Measurements from ENCODE around the gene KLHL17.

KLHL17 gene

GRCh38 chr1:923131-923990, 37.0 kb upstream of the KLHL17 start, which contains the start of gene SAMD11:
TSS of gene SAMD11 (plus strand) at chr1:923923. CDS start at chr1:924432, 509 bp downstream.
- peak; percentile 92 for DNase-seq

- DNase-seq: no peak
Observed at GRCh38 chr1:923991-924655, 36.3 kb upstream of the KLHL17 start.

GRCh38 chr1:924656-925560, 35.5 kb upstream of the KLHL17 start:
- peak; percentile 75 for DNase-seq

- DNase-seq: peak; percentile 71
Observed at GRCh38 chr1:925561-926421, 34.6 kb upstream of the KLHL17 start.

- no peak for DNase-seq
Observed at GRCh38 chr1:927234-927633, 33.1 kb upstream of the KLHL17 start.

GRCh38 chr1:927748-928147, 32.6 kb upstream of the KLHL17 start:
- no peak for DNase-seq

DNA sequence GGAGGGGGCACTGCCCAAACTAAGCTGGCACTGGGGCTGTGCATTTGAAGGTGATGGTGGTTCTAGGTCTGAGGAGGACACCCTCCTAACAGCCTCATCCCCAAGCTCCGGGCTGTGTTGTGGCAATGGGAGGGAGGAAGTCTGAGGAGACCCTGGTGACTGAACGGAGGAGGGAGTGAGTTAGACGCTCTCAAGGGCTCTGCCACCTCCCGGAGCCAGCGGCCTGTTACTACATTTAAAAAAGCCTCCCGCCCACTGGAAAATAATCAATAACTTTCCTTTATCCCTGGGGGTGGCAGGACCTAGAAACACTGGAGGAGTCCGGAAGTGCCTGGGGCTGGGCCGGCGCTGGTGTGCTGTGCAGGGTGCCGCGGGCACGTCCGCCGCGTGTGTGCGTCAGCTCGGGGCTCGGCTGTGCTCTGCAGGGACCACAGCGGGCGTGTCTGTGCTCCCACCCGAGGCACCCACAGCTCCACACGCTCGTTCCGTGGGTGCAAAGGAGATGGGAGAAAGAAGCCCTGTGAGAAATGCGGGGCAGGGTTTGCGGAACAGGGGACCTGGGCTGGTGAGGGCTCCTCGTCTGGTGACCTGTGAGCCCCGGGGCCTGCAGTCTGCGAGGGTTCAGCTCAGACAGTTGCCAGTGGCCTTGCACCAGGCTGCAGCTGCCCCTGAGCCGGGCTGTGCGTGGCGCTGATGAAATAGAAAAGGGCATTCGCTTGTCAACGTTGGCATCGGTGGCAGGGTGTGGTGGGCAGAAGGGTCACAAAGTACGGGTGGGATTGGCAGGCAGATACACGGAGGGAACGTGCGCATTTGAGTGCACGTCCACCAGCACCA, 31.3 kb upstream of the KLHL17 start:
- DNase-seq: no peak

DNA sequence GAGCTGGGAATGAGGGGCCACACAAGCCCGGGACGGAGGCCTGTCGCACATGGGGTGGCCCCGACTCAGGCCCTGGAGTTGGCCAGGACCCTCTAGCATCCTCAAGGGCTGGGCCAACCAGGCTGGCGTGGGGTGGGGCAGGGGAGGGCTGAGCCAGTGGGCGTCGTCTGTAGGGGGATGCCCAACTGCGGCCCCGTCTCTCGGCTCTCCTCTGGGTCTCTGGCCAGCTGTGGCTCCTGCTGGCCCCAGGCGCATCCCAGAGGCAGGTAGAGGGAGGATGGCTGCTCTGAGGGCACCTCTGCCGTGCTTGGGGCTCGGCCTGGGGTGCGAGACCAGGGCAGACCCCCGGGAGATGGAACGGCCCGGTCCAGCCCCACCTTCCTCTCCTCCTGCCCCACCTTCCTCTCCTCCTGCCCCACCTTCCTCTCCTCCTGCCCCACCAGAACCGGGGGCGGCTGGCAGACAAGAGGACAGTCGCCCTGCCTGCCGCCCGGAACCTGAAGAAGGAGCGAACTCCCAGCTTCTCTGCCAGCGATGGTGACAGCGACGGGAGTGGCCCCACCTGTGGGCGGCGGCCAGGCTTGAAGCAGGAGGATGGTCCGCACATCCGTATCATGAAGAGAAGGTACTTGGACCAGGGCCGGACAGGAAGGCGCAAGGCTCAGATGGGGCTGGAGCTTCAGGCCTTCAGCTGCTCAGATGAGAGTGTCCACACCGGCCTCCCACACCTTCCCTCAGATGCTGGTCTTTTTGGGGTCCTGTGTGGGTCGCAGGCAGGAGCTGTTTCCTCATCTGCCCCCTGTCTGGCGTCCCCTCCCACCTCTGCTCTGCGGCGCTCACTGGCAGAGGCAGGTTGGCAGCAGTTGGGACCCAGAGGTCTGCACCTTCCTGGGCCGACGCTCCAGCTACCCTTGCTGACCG, 30.4 kb upstream of the KLHL17 start:
- no peak for DNase-seq

- DNase-seq: no peak
Observed at GRCh38 chr1:930633-931138, 29.7 kb upstream of the KLHL17 start.

DNA sequence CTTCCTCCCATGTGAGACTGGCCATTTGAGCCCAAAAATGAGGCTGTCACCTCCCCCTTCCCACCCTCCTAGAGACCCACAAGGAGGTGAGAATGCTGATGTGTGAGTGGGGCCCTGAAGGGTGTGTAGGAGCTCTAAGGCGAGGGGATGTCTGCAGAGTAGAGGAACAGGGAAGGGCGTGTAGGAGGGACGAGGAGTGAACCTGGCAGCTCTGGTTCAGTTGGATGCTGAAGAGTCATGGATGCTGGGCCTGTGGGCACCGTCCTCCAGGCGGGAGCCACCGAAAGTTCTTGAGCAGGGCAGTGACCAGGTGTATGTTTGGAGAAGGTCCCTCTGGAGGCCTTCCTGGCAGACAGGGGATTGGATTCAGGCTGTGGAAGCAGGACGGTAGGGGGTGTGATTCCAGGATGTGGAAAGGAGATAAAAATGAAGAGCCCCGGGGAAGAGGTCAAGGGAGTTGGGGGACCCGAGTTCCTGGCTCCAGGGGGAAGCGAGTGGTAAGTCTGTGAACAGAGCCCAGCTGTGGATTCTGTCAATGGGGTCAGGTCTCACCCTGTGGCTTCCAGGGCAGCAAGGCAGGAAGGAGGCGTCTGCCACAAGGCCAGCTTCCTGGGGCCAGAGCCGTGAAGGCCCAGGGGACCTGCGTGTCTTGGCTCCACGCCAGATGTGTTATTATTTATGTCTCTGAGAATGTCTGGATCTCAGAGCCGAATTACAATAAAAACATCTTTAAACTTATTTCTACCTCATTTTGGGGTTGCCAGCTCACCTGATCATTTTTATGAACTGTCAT, 28.8 kb upstream of the KLHL17 start:
- no peak for DNase-seq

GRCh38 chr1:932173-932510, 28.2 kb upstream of the KLHL17 start:
- DNase-seq: no peak

- DNase-seq: no peak
Observed at GRCh38 chr1:932776-933602, 27.4 kb upstream of the KLHL17 start.

- DNase-seq: no peak
Observed at GRCh38 chr1:933603-933940, 26.8 kb upstream of the KLHL17 start.

DNA sequence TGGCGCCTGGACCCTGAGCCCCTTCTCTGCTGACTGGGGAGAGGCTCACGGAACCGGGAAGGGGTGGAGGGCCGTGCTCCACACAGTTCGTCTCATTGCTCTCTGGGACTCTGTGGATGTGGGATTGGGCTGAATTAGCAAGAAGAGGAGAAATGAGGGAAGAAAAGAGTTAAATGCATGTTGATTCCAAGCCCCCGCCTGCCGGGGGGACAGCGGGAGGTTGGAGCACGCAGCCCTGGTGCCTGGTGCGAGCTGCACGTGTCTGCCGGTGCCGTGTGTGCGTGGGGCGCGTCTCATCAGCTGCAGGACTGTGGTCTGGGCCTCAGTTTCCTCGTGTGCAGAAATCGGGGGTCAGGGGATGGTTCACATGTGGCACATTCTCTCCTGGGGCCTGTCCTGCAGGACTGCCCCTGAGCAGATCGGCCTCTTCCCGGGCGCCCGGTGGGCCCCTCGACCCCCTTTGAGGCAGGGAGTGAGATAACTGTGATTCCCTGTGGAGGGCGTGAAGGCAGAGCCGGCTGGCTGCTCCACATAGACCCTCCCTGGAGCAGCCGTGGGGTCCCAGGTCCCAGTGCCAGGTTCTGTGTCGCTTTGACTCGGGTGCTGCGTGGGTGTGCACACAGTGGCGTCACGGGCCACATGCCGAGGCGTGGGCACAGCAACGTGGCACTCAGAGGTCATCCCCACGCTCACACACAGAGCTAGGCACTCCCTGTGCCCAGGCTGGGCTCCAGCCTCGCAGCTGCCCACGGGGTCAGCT, 25.2 kb upstream of the KLHL17 start:
- DNase-seq: no peak

DNA sequence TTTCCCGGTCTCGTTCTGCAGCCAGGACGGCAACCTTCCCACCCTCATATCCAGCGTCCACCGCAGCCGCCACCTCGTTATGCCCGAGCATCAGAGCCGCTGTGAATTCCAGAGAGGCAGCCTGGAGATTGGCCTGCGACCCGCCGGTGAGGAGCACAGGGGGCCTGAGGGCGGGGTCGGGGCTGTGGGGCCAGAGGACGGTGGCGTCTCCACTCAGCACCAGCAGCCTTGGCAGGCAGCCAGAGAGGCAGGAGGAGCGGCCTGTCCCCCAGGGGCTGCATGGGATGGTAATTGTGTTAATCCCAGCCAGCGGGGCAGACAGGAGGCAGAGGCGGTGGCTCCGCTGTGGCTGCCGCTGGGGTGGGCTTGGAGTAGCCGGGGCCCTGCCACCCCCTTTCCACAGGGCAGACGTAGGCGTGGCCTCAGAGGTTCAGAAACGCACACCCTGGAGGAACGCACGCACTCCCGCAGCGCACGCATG, 24.6 kb upstream of the KLHL17 start:
- no peak for DNase-seq

- no peak for DNase-seq
Observed at GRCh38 chr1:936348-937264, 23.8 kb upstream of the KLHL17 start.

Data from right forelimb (tissue), 1 donor.